Measurements from ENCODE around the gene AATK.

DNA sequence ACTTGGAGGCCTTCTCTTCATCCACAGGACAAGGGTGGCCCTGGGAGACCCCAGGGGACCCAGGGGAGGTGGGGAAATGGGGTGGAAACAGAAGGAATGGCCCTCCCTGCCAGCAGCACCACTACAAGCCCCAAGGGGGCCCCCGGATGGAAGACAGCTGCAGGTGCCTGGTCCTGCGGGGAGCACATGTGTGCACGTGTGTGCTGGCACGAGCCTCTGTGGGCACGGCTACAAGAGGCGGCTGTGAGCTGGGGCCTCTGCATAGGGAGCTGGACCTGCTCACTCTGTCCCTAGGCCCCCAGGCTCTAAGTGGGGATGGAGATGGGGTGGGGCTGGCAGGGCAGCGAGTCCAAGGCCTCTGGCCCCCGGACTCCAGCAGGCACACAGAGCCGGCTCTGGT lies 13.2 kb upstream of the AATK start:
- TF ChIP-seq, protein P1, sequence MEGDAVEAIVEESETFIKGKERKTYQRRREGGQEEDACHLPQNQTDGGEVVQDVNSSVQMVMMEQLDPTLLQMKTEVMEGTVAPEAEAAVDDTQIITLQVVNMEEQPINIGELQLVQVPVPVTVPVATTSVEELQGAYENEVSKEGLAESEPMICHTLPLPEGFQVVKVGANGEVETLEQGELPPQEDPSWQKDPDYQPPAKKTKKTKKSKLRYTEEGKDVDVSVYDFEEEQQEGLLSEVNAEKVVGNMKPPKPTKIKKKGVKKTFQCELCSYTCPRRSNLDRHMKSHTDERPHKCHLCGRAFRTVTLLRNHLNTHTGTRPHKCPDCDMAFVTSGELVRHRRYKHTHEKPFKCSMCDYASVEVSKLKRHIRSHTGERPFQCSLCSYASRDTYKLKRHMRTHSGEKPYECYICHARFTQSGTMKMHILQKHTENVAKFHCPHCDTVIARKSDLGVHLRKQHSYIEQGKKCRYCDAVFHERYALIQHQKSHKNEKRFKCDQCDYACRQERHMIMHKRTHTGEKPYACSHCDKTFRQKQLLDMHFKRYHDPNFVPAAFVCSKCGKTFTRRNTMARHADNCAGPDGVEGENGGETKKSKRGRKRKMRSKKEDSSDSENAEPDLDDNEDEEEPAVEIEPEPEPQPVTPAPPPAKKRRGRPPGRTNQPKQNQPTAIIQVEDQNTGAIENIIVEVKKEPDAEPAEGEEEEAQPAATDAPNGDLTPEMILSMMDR (IDR thresholded peaks at IDR 0.05): no peak
- no peak for TF ChIP-seq POLR2A (IDR thresholded peaks at IDR 0.05)

All from suprapubic skin (tissue), 3 donors.